Right lung (tissue), 10 donors: Measurements from ENCODE around the gene SPINT1. TPM values are rescaled to one million over a fixed set of nuclear protein-coding genes. Genes with fewer than 3 reads are reported as not detected.

Experiments
- DNase-seq, 2 donors: peaks; one replicate each; pipeline ENCODE4 v3.0.0-alpha.2; 2013
- long read RNA-seq, 8 donors: transcript quantifications; one replicate each; lab custom pipeline, GENCODE V29; 2026
- polyA plus RNA-seq, 5 donors: library from polyadenylated mRNA; unstranded; fragments of 120-200 nt; gene quantifications; one replicate each; pipeline versions ENCODE4 v1.2.1 to v1.2.3, GENCODE V29; 2013; ENCODE audit warnings: inconsistent platforms in 1 of 5, low replicate concordance in 1 of 5; ENCODE audit not compliant: insufficient read length in 5 of 5, insufficient read depth in 1 of 5

Gene SPINT1, protein sequence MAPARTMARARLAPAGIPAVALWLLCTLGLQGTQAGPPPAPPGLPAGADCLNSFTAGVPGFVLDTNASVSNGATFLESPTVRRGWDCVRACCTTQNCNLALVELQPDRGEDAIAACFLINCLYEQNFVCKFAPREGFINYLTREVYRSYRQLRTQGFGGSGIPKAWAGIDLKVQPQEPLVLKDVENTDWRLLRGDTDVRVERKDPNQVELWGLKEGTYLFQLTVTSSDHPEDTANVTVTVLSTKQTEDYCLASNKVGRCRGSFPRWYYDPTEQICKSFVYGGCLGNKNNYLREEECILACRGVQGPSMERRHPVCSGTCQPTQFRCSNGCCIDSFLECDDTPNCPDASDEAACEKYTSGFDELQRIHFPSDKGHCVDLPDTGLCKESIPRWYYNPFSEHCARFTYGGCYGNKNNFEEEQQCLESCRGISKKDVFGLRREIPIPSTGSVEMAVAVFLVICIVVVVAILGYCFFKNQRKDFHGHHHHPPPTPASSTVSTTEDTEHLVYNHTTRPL
- polyA plus RNA-seq: 10 to 100 TPM; 46.0 to 68.7 (median 58.4) TPM
- long read RNA-seq, donor 1, transcript SPINT1-201 (11 exons, 3,056 nt): minor isoform, 5 of 20 reads
- long read RNA-seq, donor 1, transcript SPINT1-202 (11 exons, 2,456 nt): major isoform, 7 of 20 reads
- long read RNA-seq, donor 1, partial matches to known transcripts: 5 of 20 reads
- long read RNA-seq, donor 1, other reads (novel, unspliced or antisense): 0 of 20 reads
- long read RNA-seq, donor 2, partial matches to known transcripts: 0 of 5 reads
- long read RNA-seq, donor 2, other reads (novel, unspliced or antisense): 0 of 5 reads
- long read RNA-seq, donor 3, partial matches to known transcripts: 0 of 4 reads
- long read RNA-seq, donor 3, other reads (novel, unspliced or antisense): 0 of 4 reads
- long read RNA-seq, donor 4, transcript SPINT1-201 (11 exons, 3,056 nt): major isoform, 5 of 13 reads
- long read RNA-seq, donor 4, partial matches to known transcripts: 7 of 13 reads
- long read RNA-seq, donor 4, other reads (novel, unspliced or antisense): 0 of 13 reads
- long read RNA-seq, donor 5, partial matches to known transcripts: 0 of 3 reads
- long read RNA-seq, donor 5, other reads (novel, unspliced or antisense): 0 of 3 reads
- long read RNA-seq, donor 6, transcript SPINT1-201 (11 exons, 3,056 nt): major isoform, 8 of 34 reads
- long read RNA-seq, donor 6, partial matches to known transcripts: 23 of 34 reads
- long read RNA-seq, donor 6, other reads (novel, unspliced or antisense): 0 of 34 reads
- long read RNA-seq, donor 7, partial matches to known transcripts: 0 of 5 reads
- long read RNA-seq, donor 7, other reads (novel, unspliced or antisense): 0 of 5 reads
- long read RNA-seq, donor 8, partial matches to known transcripts: 0 of 2 reads
- long read RNA-seq, donor 8, other reads (novel, unspliced or antisense): 0 of 2 reads

DNA sequence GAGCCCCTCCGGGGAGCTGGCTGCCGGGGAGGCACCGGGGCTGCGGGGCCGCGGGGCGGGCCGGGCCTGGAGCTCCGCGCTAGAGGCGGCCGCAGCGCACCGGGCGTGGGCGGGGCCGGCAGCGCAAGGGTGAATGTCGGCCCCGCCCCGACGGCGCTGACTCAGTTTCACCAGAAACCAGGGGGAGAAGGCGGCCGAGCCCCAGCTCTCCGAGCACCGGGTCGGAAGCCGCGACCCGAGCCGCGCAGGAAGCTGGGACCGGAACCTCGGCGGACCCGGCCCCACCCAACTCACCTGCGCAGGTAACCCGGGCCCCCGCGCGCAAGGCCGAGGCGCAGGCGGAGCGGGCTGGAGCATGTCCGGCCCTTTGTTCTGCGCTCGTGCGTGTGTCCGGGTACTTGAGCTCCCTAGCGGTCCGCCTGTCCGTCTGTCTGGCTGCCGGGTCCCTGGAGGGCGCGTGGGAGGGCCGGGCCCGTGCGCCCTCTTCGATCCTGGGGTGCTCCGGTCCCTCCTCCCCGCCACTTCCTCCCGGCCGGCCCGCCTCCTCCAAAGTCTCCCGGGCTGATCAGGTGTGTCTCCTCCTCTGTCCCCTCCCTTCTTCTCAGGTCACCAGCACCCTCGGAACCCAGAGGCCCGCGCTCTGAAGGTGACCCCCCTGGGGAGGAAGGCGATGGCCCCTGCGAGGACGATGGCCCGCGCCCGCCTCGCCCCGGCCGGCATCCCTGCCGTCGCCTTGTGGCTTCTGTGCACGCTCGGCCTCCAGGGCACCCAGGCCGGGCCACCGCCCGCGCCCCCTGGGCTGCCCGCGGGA lies at the start of gene SPINT1:
SPINT1 (plus strand) TSS at position 164 of the 811 bp plus-strand sequence; CDS start at position 671, 507 bp downstream.
- DNase-seq: no peak

DNA sequence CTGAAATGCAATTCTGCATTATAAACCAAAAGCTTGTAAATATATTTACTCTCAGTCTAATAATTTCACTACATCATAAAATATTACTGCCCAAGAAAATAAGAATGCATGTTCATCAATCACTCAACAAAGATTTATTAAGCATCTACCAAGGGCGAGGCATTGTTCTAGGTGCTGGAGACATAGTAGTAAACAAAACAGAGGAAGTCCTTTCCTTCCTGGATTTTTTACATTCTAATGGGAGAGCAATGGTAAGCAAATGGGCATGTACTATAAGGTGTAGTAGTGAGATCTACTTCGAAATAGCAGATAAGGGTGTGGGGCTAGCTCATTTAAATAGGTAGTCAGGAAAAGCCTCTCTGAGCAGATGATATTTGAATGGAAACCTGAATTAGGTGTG lies 47.8 kb upstream of the SPINT1 start:
- no peak for DNase-seq

DNA sequence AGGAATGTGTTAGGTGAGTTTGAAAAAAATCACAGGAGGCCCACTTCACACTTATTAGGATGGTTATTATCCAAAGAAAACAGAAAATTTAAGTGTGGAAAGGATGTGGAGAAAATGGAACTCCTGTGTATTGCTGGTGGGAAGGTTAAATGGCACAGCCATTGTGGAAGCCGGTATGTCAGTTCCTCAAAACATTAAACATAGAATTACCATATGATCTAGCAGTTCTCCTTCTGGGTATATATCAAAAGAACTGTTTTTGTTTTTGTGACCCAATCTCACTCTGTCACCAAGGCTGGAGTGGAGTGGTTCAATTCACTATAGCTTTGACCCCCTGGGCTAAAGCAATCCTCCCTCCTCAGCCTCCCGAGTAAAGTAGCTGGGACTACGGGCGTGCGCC lies 47.3 kb upstream of the SPINT1 start:
- DNase-seq: no peak

DNA sequence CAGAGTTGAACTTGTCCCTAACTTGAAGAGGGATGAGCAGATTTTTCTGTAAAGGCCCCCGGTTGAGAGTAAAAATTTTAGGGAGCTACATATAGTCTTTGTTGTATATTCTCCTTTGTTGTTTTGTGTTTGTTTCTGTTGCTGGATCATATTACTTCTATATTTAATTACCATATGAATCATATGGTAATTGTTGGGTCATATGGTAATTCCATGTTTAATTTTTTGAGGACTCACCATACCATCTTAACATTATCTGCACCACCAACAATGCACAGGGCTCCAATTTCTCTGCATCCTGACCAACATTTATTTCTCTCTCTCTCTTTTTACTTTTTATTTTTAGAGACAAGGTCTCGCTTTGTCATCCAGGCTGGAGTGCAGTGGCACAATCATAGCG lies 44.3 kb upstream of the SPINT1 start:
- no peak for DNase-seq

DNA sequence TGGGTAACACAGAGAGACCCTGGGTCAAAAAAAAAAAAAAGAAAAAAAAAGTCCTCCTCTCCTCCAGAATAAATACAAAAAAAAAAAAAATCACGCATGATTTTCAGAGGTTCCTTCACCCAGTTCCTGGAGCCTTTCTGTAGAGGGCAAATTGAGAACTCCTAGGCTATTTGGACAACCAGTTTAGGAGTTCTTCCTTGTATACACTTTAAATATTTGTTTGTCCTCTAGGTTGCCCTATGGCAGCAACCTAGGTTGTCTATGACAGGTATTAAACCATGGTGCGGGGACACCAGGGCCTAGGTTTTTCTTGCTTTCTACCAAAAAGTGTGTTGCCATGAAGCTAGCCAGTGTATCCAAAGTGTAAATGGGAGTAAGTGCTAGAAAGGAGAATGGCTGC lies 40.8 kb upstream of the SPINT1 start:
- no peak for DNase-seq

DNA sequence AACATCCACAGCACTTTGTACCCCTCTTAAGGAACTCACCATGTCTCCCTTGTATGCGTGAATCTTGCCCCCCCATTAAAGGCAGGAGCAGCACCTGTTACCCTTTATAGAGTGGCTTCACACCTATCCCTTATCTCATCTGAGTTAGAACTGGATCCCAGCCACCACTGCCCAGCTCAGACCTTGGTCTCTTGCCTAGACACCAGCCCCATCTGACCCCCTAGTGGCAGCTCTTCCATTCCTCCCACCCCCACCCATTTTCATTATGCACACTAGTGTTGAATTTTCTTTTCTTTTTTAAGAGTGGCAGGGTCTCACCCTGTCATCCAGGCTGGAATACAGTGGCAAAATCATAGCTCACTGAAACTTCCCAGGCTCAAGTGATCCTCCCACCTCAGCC lies 40.2 kb upstream of the SPINT1 start:
- DNase-seq: no peak

DNA sequence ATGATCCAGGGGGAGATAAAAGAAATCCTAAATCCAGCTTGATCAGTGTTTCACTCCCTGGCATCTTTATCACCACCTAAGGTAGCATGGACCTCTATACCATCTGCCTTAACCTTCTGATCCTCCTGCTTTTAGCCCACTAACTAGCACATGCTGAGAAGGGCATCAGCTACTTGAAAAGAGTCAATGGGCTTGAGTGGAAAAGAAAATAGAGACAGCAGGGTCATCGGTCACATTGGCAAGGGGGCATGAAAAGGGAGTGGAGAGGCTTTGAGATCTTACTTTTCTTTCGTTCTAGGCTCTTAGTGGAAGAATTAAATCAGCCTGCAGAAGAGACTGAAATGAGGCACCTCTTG lies 37.2 kb upstream of the SPINT1 start:
- no peak for DNase-seq

DNA sequence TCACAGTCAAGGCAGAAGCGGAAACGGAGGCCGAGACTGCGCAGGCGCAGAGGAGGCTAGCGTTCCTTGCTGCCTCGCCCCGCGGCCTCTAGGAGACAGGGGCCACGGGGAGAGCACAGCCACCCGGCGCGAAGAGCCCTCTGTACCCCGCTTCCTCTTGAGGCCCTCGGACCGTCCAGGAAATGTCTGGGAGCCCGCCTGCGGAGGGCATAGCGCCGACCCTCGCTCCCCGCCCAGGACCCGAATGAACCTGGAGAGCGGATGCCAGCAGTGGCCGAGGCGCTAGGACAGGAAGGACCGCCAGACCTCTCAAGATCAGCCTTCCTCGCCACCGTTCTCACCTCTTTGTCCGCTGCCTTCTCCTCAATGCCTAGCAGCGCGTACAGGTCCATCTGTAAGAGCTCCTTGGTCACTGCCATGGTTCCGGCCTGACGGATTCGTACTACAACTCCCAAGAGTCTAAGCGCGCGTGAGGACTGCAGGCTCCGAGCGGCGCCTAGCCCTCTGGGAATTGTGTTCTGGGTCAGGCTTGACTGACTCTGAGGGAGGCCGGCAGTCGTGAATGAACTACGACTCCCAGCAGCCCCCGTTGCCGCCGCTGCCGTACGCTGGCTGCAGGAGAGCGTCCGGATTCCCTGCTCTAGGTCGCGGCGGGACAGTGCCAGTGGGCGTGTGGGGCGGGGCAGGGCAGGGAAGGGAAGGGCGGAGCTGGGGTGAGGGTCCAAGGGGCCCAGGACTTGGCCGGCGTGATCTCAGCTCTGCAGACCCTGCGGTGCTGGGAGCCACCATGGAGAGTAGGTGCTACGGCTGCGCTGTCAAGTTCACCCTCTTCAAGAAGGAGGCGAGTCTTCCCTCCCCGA lies 36.6 kb upstream of the SPINT1 start, which contains the start of the genes DNAJC17 and ZFYVE19:
DNAJC17 (minus strand) TSS at position 446 of the 860 bp plus-strand sequence; CDS start at position 419, 27 bp downstream.
ZFYVE19 (plus strand) TSS at position 62 of the 860 bp plus-strand sequence; CDS start at position 563, 501 bp downstream.
- DNase-seq: peak; percentile 95

DNA sequence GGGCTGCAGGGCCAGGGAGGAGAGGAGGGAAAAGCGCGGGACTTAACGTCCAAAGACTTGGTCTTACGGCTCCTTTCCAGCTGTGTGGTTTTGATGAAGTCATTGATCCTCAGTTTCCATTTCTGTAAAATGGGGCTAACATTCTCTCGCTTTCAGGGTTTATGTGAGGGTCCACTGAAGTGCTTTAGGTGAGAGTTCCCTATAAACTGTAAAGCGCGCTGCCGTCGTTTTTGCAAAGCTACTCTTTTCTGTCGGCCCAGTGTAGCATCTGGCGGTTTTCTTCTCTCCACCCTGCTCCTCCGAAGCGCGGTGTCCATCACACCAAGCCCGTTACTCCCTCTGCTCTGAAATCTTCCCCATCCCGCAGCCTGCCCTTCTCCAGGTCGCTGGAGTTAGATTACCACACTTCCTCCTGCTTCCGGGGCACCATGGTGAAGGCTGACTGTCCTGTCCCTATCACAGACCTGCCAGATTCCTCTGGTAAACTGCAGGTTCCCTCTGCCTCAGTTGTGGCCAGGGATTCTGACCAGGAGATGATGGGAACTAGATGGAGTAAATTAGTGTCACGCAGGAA lies 35.9 kb upstream of the SPINT1 start:
- no peak for DNase-seq

DNA sequence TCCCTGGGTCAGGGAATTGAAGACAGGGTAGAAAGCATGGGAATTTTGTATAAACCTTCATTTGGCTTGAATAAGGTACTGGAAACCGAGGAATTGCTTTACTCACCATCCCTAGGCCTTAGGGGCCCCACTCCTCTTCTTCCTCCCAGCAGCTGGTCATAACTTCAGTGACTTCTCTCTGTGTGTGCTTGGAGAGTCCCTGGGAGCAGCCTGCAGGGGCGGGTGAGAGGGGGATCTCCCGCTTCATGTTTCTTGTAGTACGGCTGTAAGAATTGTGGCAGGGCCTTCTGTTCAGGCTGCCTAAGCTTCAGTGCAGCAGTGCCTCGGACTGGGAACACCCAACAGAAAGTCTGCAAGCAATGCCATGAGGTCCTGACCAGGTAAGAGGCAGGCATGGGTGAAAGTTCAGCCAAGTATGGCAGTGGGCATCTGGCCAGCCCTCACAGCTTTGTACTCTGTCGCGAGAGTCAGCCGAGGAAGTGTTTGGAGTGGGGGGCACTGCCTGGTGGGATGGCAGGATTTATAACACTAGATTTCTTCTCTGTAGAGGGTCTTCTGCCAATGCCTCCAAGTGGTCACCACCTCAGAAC lies 34.9 kb upstream of the SPINT1 start:
- no peak for DNase-seq

DNA sequence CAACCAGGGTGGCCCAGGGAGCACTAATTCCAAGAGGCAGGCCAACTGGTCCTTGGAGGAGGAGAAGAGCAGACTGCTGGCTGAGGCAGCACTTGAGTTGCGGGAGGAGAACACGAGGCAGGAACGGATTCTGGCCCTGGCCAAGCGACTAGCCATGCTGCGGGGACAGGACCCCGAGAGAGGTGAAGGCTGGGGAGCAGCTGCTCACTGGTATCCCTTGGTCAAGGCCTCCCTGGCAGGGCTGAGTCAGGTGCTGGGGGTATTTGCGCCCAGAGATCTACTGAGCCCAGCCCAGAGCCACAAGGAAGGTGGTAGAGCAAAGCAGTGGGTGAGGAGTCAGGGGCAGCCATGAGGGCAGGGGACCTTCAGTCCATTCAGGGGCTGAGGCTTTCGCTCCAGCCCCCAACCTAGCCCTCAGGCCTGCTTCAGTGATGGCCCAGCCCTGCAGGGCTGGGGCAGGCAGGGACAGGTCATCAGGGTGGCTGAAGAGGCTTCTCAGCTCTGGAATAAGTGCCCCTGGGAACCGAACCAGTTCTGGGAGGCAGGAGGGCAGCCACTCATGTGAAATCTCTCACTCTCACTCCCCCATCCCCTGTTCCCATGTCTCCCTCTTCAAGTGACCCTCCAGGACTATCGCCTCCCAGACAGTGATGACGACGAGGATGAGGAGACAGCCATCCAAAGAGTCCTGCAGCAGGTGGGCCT lies 31.0 kb upstream of the SPINT1 start:
- no peak for DNase-seq

DNA sequence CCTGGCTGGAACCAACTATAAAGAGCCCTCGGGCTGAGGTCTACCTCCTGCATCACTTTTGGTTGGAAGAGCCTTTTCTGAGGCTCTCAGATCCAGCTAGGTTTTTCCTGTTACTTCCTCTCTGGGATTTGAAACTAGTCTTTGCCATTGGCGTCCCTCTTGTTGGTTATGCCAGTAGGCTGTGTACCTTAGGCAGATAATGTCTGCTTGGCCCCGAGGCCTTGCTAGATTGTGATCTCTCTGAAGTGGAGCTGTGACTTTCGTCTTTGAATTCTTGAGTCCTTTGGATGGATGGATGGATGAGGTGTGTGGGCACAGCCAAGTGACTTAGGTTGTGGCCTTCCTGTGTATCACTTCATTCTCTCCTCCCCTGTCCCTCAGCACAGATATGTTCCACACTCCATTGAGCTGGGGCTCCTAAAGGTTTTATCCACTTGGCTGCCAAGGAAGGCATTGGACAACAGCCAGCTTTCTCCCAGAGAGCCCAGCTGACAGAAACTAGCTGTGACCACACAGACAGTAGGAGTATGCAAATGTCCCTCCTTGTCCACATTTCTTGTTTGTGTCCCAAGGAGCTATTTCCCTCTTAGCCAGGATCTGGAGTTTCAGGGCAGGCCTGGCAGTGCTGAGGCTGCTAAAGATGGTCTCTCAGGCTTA lies 28.7 kb upstream of the SPINT1 start:
- peak; percentile 36 to 55 for DNase-seq

DNA sequence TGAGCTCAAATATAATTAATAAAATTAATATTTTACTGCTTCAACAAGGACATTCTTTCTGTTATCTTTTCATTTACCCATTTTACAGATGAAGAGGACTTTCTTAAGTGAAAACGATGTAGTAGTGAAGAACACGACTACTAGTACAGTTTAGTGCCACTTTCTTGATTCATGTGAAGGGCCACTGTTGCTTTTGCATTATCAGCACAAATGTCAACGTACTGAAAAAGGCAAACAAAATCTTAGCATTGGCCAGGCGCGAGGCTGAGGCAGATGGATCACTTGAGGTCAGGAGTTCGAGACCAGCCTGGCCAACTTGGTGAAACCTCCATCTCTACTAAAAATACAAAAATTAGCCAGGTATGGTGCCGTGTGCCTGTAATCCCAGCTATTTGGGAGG lies 24.8 kb upstream of the SPINT1 start:
- DNase-seq: no peak

DNA sequence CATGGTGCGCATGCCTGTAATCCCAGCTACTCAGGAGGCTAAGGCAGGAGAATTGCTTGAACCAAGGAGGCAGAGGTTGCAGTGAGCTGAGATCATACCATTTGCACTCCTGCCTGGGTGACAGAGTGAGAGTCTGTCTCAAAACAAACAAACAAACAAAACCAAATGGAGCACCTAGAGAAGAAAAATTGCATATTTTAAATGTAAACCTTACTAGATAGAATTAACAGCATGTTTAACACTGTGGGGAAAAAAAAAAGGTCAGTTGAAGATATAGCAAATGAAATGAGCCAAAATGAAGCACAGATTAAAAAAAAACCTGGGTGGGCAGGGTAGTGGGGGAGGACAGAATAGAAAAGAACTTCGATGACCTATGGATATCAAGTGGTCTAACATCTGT lies 22.7 kb upstream of the SPINT1 start:
- no peak for DNase-seq

DNA sequence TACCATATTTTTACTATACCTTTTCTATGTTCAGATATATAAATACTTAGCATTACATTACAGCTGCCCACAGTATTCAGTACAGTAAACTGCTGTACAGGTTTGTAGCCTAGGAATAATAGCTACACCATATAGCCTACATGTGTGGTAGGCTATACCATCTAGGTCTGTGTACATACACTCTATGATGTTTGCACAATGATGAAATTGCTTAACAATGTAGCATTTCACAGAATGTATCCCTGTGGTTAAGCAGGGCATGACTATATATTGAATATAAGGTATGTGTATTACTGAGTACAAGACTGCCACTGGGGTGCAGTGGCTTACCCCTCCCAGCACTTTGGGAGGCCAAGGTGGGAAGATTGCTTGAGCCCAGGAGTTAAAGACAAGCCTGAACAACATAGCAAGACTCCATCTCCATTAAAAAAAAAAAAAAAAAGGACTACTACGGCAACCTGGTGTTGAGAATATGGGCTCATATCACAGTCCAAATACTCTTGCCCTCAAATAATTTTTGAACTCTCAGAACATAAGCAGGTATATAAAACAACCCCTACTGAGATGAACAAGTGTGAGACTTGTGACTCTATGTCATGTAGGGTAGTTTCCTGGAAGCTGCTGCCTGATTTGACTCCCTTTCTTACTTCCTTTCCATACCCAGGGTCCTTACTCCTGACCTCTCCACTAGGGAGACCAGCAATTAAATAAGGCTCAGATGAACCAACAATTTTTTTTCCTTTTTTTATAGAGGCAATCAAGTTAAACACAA lies 20.1 kb upstream of the SPINT1 start:
- DNase-seq: no peak

DNA sequence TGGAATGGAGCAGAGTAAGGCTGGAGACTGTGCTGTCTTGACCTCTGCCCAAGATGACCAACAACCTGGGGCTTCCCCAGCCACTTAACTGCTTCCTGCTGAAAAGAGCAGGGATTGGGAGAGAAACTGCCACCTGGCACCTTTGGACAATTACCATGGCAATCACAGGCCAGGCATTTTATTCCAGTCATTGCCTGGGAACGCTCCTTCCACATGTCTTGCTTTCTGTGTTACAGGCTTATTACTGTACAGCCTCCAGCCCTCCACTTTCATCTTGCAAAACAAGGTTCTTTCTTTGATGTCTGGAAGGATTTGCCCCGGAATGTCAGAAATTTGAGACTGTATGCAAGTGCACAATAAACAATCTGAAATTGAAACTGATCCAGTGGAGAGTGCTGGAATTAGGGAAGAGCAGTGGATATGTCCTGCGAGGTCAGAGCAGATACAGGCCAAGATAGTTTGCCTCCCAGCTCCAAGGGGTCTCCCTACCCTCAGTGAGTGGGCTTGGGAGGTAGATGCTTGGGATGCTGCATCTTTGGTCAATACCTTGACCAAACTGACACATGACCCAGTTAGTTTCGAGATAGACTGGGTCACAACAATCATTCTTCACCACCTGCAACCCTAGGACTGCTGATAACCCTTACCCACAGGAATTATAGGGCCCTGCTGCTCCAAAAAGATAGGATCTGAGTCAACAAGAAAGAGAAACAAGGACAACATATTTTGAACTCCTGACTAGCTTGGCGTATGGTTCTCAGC lies 18.0 kb upstream of the SPINT1 start:
- no peak for DNase-seq
